ENCODE measurements around the gene AGBL1. TPM values are rescaled to one million over a fixed set of nuclear protein-coding genes. Genes with fewer than 3 reads are reported as not detected.

Gene AGBL1
- total and polyA plus RNA-seq, 2 donors (not counting 1 experiment from before 2014, with no cell fraction given): not detected

GRCh38 chr15:86850939-86851338 lies 771.3 kb downstream of the AGBL1 start:
- CTCF ChIA-PET: no interaction called here
- H3K4me1 Mint-ChIP-seq: no peaks in the 10 kb centered on the region

DNA sequence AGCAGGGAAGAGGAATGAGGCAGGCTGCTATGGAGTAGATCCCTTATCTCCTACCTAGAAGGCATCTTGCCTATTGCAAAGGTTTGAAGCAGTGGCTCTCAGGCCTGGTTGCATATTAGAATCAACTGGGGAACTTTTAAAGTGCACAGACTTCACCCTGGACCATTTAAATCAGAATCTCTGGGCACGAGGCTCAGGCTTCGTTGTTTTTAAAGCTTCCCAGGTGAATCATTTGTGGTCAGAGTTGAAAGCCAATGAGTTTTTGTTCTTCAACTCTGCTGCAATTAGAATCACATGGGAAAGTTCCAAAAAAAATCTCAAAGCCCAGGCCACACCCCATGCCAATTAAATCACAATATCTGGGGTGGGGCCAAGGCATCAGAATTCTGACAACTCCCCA lies 773.1 kb downstream of the AGBL1 start:
- CTCF ChIA-PET: no interaction called here
- no peaks in the 10 kb centered on the region for H3K36me3 ChIP-seq (replicated peaks in 1 of 2; ENCODE audit: control extremely low read depth in 1 of 2, control insufficient read depth in 1 of 2, extremely low read depth in 1 of 2, insufficient read depth in 2 of 2, low read length in 1 of 2)
- no peak overlapping the region for H3K9ac ChIP-seq (ENCODE audit: low read length)
- TF ChIP-seq CTCF (IDR thresholded peaks at IDR 0.05): no peak
- TF ChIP-seq EZH2 (IDR thresholded peaks at IDR 0.05; ENCODE audit: borderline replicate concordance, insufficient read depth, low read depth, low read length, poor library complexity, severe bottlenecking): no peak
- no peaks in the 10 kb centered on the region for H3K9me3 ChIP-seq (ENCODE audit: control extremely low read depth in 1 of 3, control insufficient read depth in 2 of 3, insufficient read depth in 1 of 3, low read length in 2 of 3)
- H3K4me3 Mint-ChIP-seq: no peak overlapping the region
- intact Hi-C loops (cut with micrococcal nuclease): no loop called here
- H3K4me3 ChIP-seq (ENCODE audit: control extremely low read depth in 1 of 5, extremely low read depth in 1 of 5, insufficient read depth in 1 of 5, low read depth in 2 of 5, low read length in 4 of 5): no peak overlapping the region
- ATAC-seq (ENCODE audit: low read depth) (no peak), DNase-seq (no peak)
- no peak overlapping the region for H3K4me2 ChIP-seq (replicated peaks; ENCODE audit: low read depth, low read length, poor library complexity, severe bottlenecking)
- WGBS (ENCODE audit: insufficient coverage): 72% methylated on average over 2 of the region's 2 CpGs
- no peak overlapping the region for H3K27ac Mint-ChIP-seq
- no peaks in the 10 kb centered on the region for H3K9me3 Mint-ChIP-seq (ENCODE audit: insufficient read depth)
- POLR2A ChIA-PET: no interaction called here
- H3K4me1 Mint-ChIP-seq: no peaks in the 10 kb centered on the region
- H3K27me3 ChIP-seq (replicated peaks in 1 of 4; ENCODE audit: control extremely low read depth in 1 of 4, control insufficient read depth in 3 of 4, insufficient read depth in 4 of 4, low read length in 3 of 4): no peaks in the 10 kb centered on the region
- H4K20me1 ChIP-seq (ENCODE audit: control insufficient read depth, insufficient read depth, low read length, poor library complexity, severe bottlenecking): no peaks in the 10 kb centered on the region
- no peaks in the 10 kb centered on the region for H3K4me1 ChIP-seq (ENCODE audit: control insufficient read depth in 2 of 2, insufficient read depth in 2 of 2, low read length in 2 of 2)
- no peak overlapping the region for H3K27ac ChIP-seq (ENCODE audit: low read length in 2 of 2)
- H3K79me2 ChIP-seq (ENCODE audit: control insufficient read depth, insufficient read depth, low read length): no peaks in the 10 kb centered on the region
- H3K27me3 Mint-ChIP-seq: no peaks in the 10 kb centered on the region
- no peak overlapping the region for H2AFZ ChIP-seq (ENCODE audit: insufficient read depth, low read depth, low read length, poor library complexity, severe bottlenecking)

More at GRCh38 chr15:86850939-86851338, 771.3 kb downstream of the AGBL1 start:
- H3K4me2 ChIP-seq (replicated peaks; ENCODE audit: low read depth, low read length, poor library complexity, severe bottlenecking): no peak overlapping the region
- no peaks in the 10 kb centered on the region for H3K4me1 ChIP-seq (ENCODE audit: control insufficient read depth in 2 of 2, insufficient read depth in 2 of 2, low read length in 2 of 2)
- WGBS (ENCODE audit: insufficient coverage): no CpG with 5 or more reads among the region's 1 CpG
- H3K9me3 Mint-ChIP-seq (ENCODE audit: insufficient read depth): no peaks in the 10 kb centered on the region
- TF ChIP-seq EZH2 (IDR thresholded peaks at IDR 0.05; ENCODE audit: borderline replicate concordance, insufficient read depth, low read depth, low read length, poor library complexity, severe bottlenecking) (no peak), CTCF (IDR thresholded peaks at IDR 0.05) (no peak)
- H3K9ac ChIP-seq (ENCODE audit: low read length): no peak overlapping the region
- no peaks in the 10 kb centered on the region for H3K27me3 ChIP-seq (replicated peaks in 1 of 4; ENCODE audit: control extremely low read depth in 1 of 4, control insufficient read depth in 3 of 4, insufficient read depth in 4 of 4, low read length in 3 of 4)
- ATAC-seq (ENCODE audit: low read depth) (no peak), DNase-seq (no peak)
- H3K4me3 Mint-ChIP-seq: no peak overlapping the region
- no peak overlapping the region for H3K4me3 ChIP-seq (ENCODE audit: control extremely low read depth in 1 of 5, extremely low read depth in 1 of 5, insufficient read depth in 1 of 5, low read depth in 2 of 5, low read length in 4 of 5)
- H2AFZ ChIP-seq (ENCODE audit: insufficient read depth, low read depth, low read length, poor library complexity, severe bottlenecking): no peak overlapping the region
- POLR2A ChIA-PET: no interaction called here
- H3K79me2 ChIP-seq (ENCODE audit: control insufficient read depth, insufficient read depth, low read length): no peaks in the 10 kb centered on the region
- H3K27me3 Mint-ChIP-seq: no peaks in the 10 kb centered on the region
- H3K9me3 ChIP-seq (ENCODE audit: control extremely low read depth in 1 of 3, control insufficient read depth in 2 of 3, insufficient read depth in 1 of 3, low read length in 2 of 3): peaks cover 0 to 4% (median 0%) of the 10 kb centered on the region in 3 donors
- H3K27ac Mint-ChIP-seq: no peak overlapping the region
- no peaks in the 10 kb centered on the region for H4K20me1 ChIP-seq (ENCODE audit: control insufficient read depth, insufficient read depth, low read length, poor library complexity, severe bottlenecking)
- no peaks in the 10 kb centered on the region for H3K36me3 ChIP-seq (replicated peaks in 1 of 2; ENCODE audit: control extremely low read depth in 1 of 2, control insufficient read depth in 1 of 2, extremely low read depth in 1 of 2, insufficient read depth in 2 of 2, low read length in 1 of 2)
- no peak overlapping the region for H3K27ac ChIP-seq (ENCODE audit: low read length in 2 of 2)
- intact Hi-C loops (cut with micrococcal nuclease): no loop called here

All from B cell (primary cell).